GM12878 (cell line): Measurements from ENCODE around the gene HIVEP2. TPM values are rescaled to one million over a fixed set of nuclear protein-coding genes. Genes with fewer than 3 reads are reported as not detected.

Experiments used
- ATAC-seq: fragments of 200-7000 bp; cut with Tn5 transposase; 3 replicates; pipeline ENCODE4 v1.9.1; 2020; ENCODE audit warnings: mild to moderate bottlenecking, moderate library complexity
- BruUV-seq: library from RNA; stranded (reverse); fragments of 400-500 nt; replicated peaks from 2 replicates; lab custom pipeline; 2021; lab: Mats Ljungman, UMichigan
- CTCF ChIA-PET: fragments of 300-600 bp; sonication (Branson Sonifier 250); formaldehyde crosslinking; extraction: SDS; loops from one replicate; lab custom pipeline; 2021; ENCODE audit warnings: inconsistent platforms; lab: Yijun Ruan, JAX
- POLR2A ChIA-PET: fragments of 350-600 bp; formaldehyde crosslinking; extraction: SDS; loops from one replicate; lab custom pipeline; 2021; ENCODE audit warnings: inconsistent platforms; lab: Charles Lee
- RAD21 ChIA-PET: fragments of 300-600 bp; sonication (Branson Sonifier 250); formaldehyde crosslinking; loops from one replicate; lab custom pipeline; 2023; ENCODE audit warnings: antibody characterized with exemption; ENCODE audit not compliant: unreplicated experiment; lab: Charles Lee
- SMC1A ChIA-PET: fragments of 300-600 bp; sonication (Branson Sonifier 250); formaldehyde crosslinking; loops from one replicate; lab custom pipeline; 2023; ENCODE audit not compliant: unreplicated experiment, uncharacterized antibody; lab: Charles Lee
- DNase-seq: peaks from one replicate; pipeline ENCODE4 v3.0.0-alpha.2; 2011; ENCODE audit warnings: low read depth, low spot score
- FAIRE-seq: peaks from 3 replicates; lab custom pipeline; 2011; peaks lifted over from hg19 to GRCh38; lab: Jason Lieb, UNC
- H2AFZ ChIP-seq: 2 replicates; pipeline ENCODE4 v1.6.0; 2011; ENCODE audit warnings: low read depth, low read length, control low read depth; ENCODE audit not compliant: control insufficient read depth
- H3K27ac ChIP-seq: 2 replicates; pipeline ENCODE4 v1.5.1; 2011; ENCODE audit warnings: control low read depth; ENCODE audit not compliant: control insufficient read depth, insufficient read depth
- H3K27me3 ChIP-seq, 2 experiments: replicated peaks in 1 of 2; 2 replicates each; pipeline versions ENCODE4 v1.6.0 to v1.6.1; 2011; ENCODE audit warnings: low read length in 1 of 2; ENCODE audit not compliant: control insufficient read depth in 2 of 2, insufficient read depth in 2 of 2
- H3K36me3 ChIP-seq, 2 experiments: 2 replicates each; pipeline ENCODE4 v1.5.1; 2011; ENCODE audit warnings: low read length in 1 of 2; ENCODE audit not compliant: control insufficient read depth in 2 of 2, insufficient read depth in 2 of 2
- H3K4me1 ChIP-seq: 2 replicates; pipeline ENCODE4 v1.6.1; 2011; ENCODE audit warnings: mild to moderate bottlenecking, low read length, moderate library complexity, mixed read lengths; ENCODE audit not compliant: control insufficient read depth, insufficient read depth
- H3K4me2 ChIP-seq: 2 replicates; pipeline ENCODE4 v1.6.0; 2011; ENCODE audit warnings: control low read depth; ENCODE audit not compliant: control insufficient read depth, insufficient read depth
- H3K4me3 ChIP-seq: fragments of 200-600 bp; sonication (generic); 2 replicates; pipeline ENCODE4 v1.5.1; 2016
- H3K79me2 ChIP-seq: 2 replicates; pipeline ENCODE4 v1.6.0; 2011; ENCODE audit warnings: low read length; ENCODE audit not compliant: control insufficient read depth, insufficient read depth
- H3K9ac ChIP-seq: 2 replicates; pipeline ENCODE4 v1.8.0; 2011; ENCODE audit warnings: low read length, control low read depth, mixed read lengths; ENCODE audit not compliant: control insufficient read depth, insufficient read depth
- H3K9me3 ChIP-seq: replicated peaks from 3 replicates; pipeline ENCODE4 v1.5.1; 2011; ENCODE audit warnings: mild to moderate bottlenecking, low read length; ENCODE audit not compliant: control insufficient read depth, insufficient read depth
- H4K20me1 ChIP-seq: 2 replicates; pipeline ENCODE4 v1.6.0; 2011; ENCODE audit not compliant: control insufficient read depth, insufficient read depth
- BHLHE40 ChIP-seq, 2 experiments: fragments of 450-650 bp in 1 of 2; IDR thresholded peaks; 2 replicates each; pipeline ENCODE4 v1.6.1; 2011 to 2017; ENCODE audit warnings: low read depth in 2 of 2, borderline replicate concordance in 1 of 2, improper control_type of control experiment in 1 of 2, low read length in 1 of 2, mild to moderate bottlenecking in 1 of 2
- EED ChIP-seq: sonication (generic); IDR thresholded peaks from 2 replicates; pipeline ENCODE4 v1.6.1; 2016; ENCODE audit warnings: antibody characterized with exemption, low read depth
- EGR1 ChIP-seq, 2 experiments: IDR thresholded peaks; 1 replicate in 1 of 2; 2 replicates in 1 of 2; pipeline ENCODE4 v1.6.1; 2011 to 2012; ENCODE audit warnings: low read depth in 2 of 2, low read length in 2 of 2, borderline replicate concordance in 1 of 2, mild to moderate bottlenecking in 1 of 2, moderate library complexity in 1 of 2
- MTA2 ChIP-seq: fragments of 450-650 bp; IDR thresholded peaks from 2 replicates; pipeline ENCODE4 v1.6.1; 2016; ENCODE audit warnings: low read depth, mild to moderate bottlenecking, moderate library complexity
- MXI1 ChIP-seq: fragments of 150-350 bp; IDR thresholded peaks from 2 replicates; pipeline ENCODE4 v1.6.1; 2011; ENCODE audit warnings: low read depth, mild to moderate bottlenecking, inconsistent platforms, low read length, improper control_type of control experiment
- NFXL1 ChIP-seq: fragments of 450-650 bp; IDR thresholded peaks from 2 replicates; pipeline ENCODE4 v1.6.1; 2017; ENCODE audit warnings: antibody characterized with exemption, mild to moderate bottlenecking, borderline replicate concordance
- NR2C2 ChIP-seq: IDR thresholded peaks from 2 replicates; pipeline ENCODE4 v1.6.1; 2011; ENCODE audit warnings: borderline replicate concordance, low read depth; ENCODE audit not compliant: control insufficient read depth, insufficient read length
- RB1 ChIP-seq: fragments of 450-650 bp; formaldehyde crosslinking; IDR thresholded peaks from 2 replicates; pipeline ENCODE4 v1.6.1; 2017; ENCODE audit warnings: mild to moderate bottlenecking, borderline replicate concordance
- REST ChIP-seq: IDR thresholded peaks from 2 replicates; pipeline ENCODE4 v1.6.1; 2012; ENCODE audit warnings: mild to moderate bottlenecking, low read depth, low read length
- SMARCA5 ChIP-seq: fragments of 450-650 bp; IDR thresholded peaks from 2 replicates; pipeline ENCODE4 v1.6.1; 2017; ENCODE audit warnings: mild to moderate bottlenecking
- SMC3 ChIP-seq: IDR thresholded peaks from 2 replicates; pipeline ENCODE4 v1.6.1; 2011; ENCODE audit warnings: low read length, improper control_type of control experiment, borderline replicate concordance
- ZBED1 ChIP-seq: IDR thresholded peaks from 2 replicates; pipeline ENCODE4 v1.6.1; 2016; ENCODE audit warnings: borderline replicate concordance
- ZBTB4 ChIP-seq: fragments of 450-650 bp; formaldehyde crosslinking; IDR thresholded peaks from 2 replicates; pipeline ENCODE4 v1.4.0; 2022; ENCODE audit warnings: mild to moderate bottlenecking, moderate library complexity
- ZNF217 ChIP-seq: fragments of 450-650 bp; IDR thresholded peaks from 2 replicates; pipeline ENCODE4 v1.6.1; 2017; ENCODE audit warnings: antibody characterized with exemption, mild to moderate bottlenecking
- WGBS: methylation state at CpG from one replicate; pipeline ENCODE4 v1.1.6; 2016; ENCODE audit warnings: low lambda C conversion rate; ENCODE audit not compliant: insufficient replicate concordance, insufficient coverage; ENCODE audit errors: missing lambda C conversion rate; 5-methylcytosine and 5-hydroxymethylcytosine counted together
- in situ Hi-C: fragments of 300-500 bp; cut with MboI; formaldehyde crosslinking; loops from 9 replicates; pipeline ENCODE4 v1.14.3; 2018; ENCODE audit warnings: mixed read lengths
- intact Hi-C: fragments of 100-400 bp; cut with micrococcal nuclease; formaldehyde crosslinking; loops from one replicate; pipeline ENCODE4 v1.14.2; 2022; ENCODE audit not compliant: unreplicated experiment
- polyA plus RNA-seq, 11 experiments: library from polyadenylated mRNA; depleted of rRNA in 4 of 11; unstranded in 6 of 11; stranded (reverse) in 5 of 11; fragments of >200 nt; fragmentation: Nextera tagmentation in 4 of 11; fragmentation: Illumina TruSeq in 1 of 11; extraction: Ambion mirVana in 4 of 11; extraction: Trizol in 1 of 11; gene quantifications; 1 replicate in 1 of 11; 2 replicates in 10 of 11; pipeline versions ENCODE4 v1.2.1 to v1.2.3, GENCODE V29; 2011 to 2016; ENCODE audit warnings: inconsistent platforms in 2 of 11, missing spikeins in 2 of 11, low read depth in 1 of 11
- total RNA-seq, 4 experiments: library from RNA; depleted of rRNA in 3 of 4; stranded (reverse); fragments of >200 nt in 3 of 4; fragmentation: Illumina TruSeq in 1 of 4; extraction: Trizol in 1 of 4; gene quantifications; 2 replicates each; pipeline versions ENCODE4 v1.2.1 to v1.2.3, GENCODE V29; 2013 to 2021

The HIVEP2 gene
- total and polyA plus RNA-seq, 10 of the 15 experiments (the other 5 are each of a cell fraction or from before 2014, with no cell fraction given) = 1.2 to 15.7 (median 10.2) TPM

- intact Hi-C loops = no loop called here
These were observed 63.7 kb downstream of the HIVEP2 start for GRCh38 chr6:142881290-142881689.

More at GRCh38 chr6:142881290-142881689, 63.7 kb downstream of the HIVEP2 start:
- Histone ChIP-seq H3K27me3 (no peaks in the 10 kb centered on the region), H3K4me1 (peaks cover 38% of the 10 kb centered on the region), H3K36me3 (0 out of 4 replicates have a peak, but pooled peaks cover 0 to 1% of the 10 kb centered on the region in 2 experiments), H4K20me1 (no peaks in the 10 kb centered on the region), H3K27ac (no peak overlapping the region), H3K9me3 (no peaks in the 10 kb centered on the region; the same call in 1 of the 3 replicates), H3K9ac (no peak overlapping the region), H3K4me2 (no peak overlapping the region), H3K4me3 (no peak overlapping the region), H2AFZ (no peak overlapping the region), H3K79me2 (peaks cover 86% of the 10 kb centered on the region)
- 100% methylated on average over 1 of the region's 1 CpG for WGBS
- TF ChIP-seq MXI1 (no peak), EGR1 (IDR thresholded peaks at IDR 0.05; ENCODE audit: borderline replicate concordance in 1 of 2, low read depth in 2 of 2, low read length in 2 of 2) (no peak), SMARCA5 (no peak), ZBTB4 (CRISPR knock-in tag) (no peak), EED (no peak), MTA2 (no peak), RB1 (no peak), SMC3 (no peak), NR2C2 (no peak), REST (no peak), NFXL1 (no peak), BHLHE40 (IDR thresholded peaks at IDR 0.05; ENCODE audit: borderline replicate concordance in 1 of 2, low read depth in 2 of 2, low read length in 1 of 2) (no peak), ZBED1 (no peak), ZNF217 (no peak)
- DNase-seq = no peak
- ChIA-PET CTCF (interaction anchor here (1.0 to 2.7 kb wide), 10 partner anchors 8 to 189 kb away, joined by 3 to 20 read pairs (median 4); no protein-coding TSS in a partner anchor), RAD21 (interaction anchor here (1.1 to 7.6 kb wide), 15 partner anchors 7 to 188 kb away, joined by 3 to 150 read pairs (median 51); no protein-coding TSS in a partner anchor), SMC1A (interaction anchor here (0.7 to 12.3 kb wide), 15 partner anchors 7 to 1193 kb away, joined by 3 to 287 read pairs (median 29); no protein-coding TSS in a partner anchor), POLR2A (interaction anchor here (0.8 to 6.4 kb wide), 11 partner anchors 8 to 63 kb away, joined by 3 to 78 read pairs (median 18); no protein-coding TSS in a partner anchor)
- BruUV-seq = no TSS peak
- in situ Hi-C loops = no loop called here
- no peak for ATAC-seq
- no peak for FAIRE-seq
